ENCODE measurements around the gene NAT10. TPM values are rescaled to one million over a fixed set of nuclear protein-coding genes. Genes with fewer than 3 reads are reported as not detected.
A peak's percentile ranks its signal among the peaks of the same experiment; 100 is the strongest.
"Not testable (repeated sequence)": the region's sequence is repeated elsewhere in the genome, so short reads cannot be mapped to it uniquely, and the experiment has no call there.

The NAT10 gene
- total and polyA plus RNA-seq, 7 experiments from 2014 or later, result 33.8 to 104 (median 69.3) TPM

- H3K4me3 ChIP-seq (ENCODE audit: low read length); ATAC-seq; H3K4me1 Mint-ChIP-seq; H3K9me3 ChIP-seq (ENCODE audit: control insufficient read depth in 2 of 3, low read length in 3 of 3); H3K27me3 ChIP-seq (ENCODE audit: control insufficient read depth in 2 of 2, insufficient read depth in 2 of 2, low read length in 2 of 2); H3K9me3 Mint-ChIP-seq; H3K27ac ChIP-seq (ENCODE audit: low read depth, low read length); intact Hi-C loops (cut with micrococcal nuclease); H3K27me3 Mint-ChIP-seq; H3K4me3 Mint-ChIP-seq; H3K4me1 ChIP-seq (ENCODE audit: control insufficient read depth in 2 of 2, insufficient read depth in 2 of 2, low read length in 2 of 2); DNase-seq: not testable (repeated sequence)
- ChIA-PET POLR2A (interaction anchor here (0.7 to 2.5 kb wide), 2 partner anchors 11 to 44 kb away, joined by 3 to 17 read pairs; partner anchors contain the start of gene NAT10), CTCF (interaction anchor here (0.6 kb wide), 1 partner anchor 1516 kb away, joined by 6 read pairs; no protein-coding TSS in a partner anchor)
- Mint-ChIP-seq H3K36me3 (peaks cover 10 to 54% (median 31%) of the 10 kb centered on the region in 5 donors), H3K27ac (peak overlapping the region in 4 of 9 donors; percentile 38 to 78 (median 61))
- peaks cover 29 to 98% (median 55%) of the 10 kb centered on the region in 3 experiments for H3K36me3 ChIP-seq (ENCODE audit: control insufficient read depth in 2 of 3, insufficient read depth in 3 of 3, low read length in 3 of 3)
Measured at GRCh38 chr11:34094900-34095299, 10.5 kb upstream of the NAT10 start.

GRCh38 chr11:34098813-34099212 lies 6.6 kb upstream of the NAT10 start:
- H3K36me3 Mint-ChIP-seq, result peaks cover 6 to 35% (median 21%) of the 10 kb centered on the region in 5 donors
- DNase-seq (no peak), ATAC-seq (no peak)
- peaks cover 0 to 1% of the 10 kb centered on the region in 2 donors for H3K4me1 ChIP-seq (ENCODE audit: control insufficient read depth in 2 of 2, insufficient read depth in 2 of 2, low read length in 2 of 2)
- intact Hi-C loops (cut with micrococcal nuclease), result no loop called here
- no peaks in the 10 kb centered on the region for H3K27me3 Mint-ChIP-seq
- CTCF ChIA-PET, result no interaction called here
- H3K27ac ChIP-seq (ENCODE audit: low read depth, low read length), result peak overlapping the region; percentile 8
- H3K9me3 Mint-ChIP-seq, result peaks cover 0 to under 1% (median 0%) of the 10 kb centered on the region in 11 donors
- no peaks in the 10 kb centered on the region for H3K27me3 ChIP-seq (ENCODE audit: control insufficient read depth in 2 of 2, insufficient read depth in 2 of 2, low read length in 2 of 2)
- H3K4me3 Mint-ChIP-seq, result no peak overlapping the region
- no peaks in the 10 kb centered on the region for H3K9me3 ChIP-seq (ENCODE audit: control insufficient read depth in 2 of 3, low read length in 3 of 3)
- H3K36me3 ChIP-seq (ENCODE audit: control insufficient read depth in 2 of 3, insufficient read depth in 3 of 3, low read length in 3 of 3), result peaks cover 18 to 69% (median 37%) of the 10 kb centered on the region in 3 experiments
- H3K27ac Mint-ChIP-seq, result peak overlapping the region in 3 of 9 donors; percentile 19 to 72 (median 33)
- H3K4me1 Mint-ChIP-seq, result peaks cover 2 to 13% (median 8%) of the 10 kb centered on the region in 7 donors
- POLR2A ChIA-PET, result interaction anchor here (1.5 kb wide), 1 partner anchor 48 kb away, joined by 8 read pairs; no protein-coding TSS in a partner anchor
- H3K4me3 ChIP-seq (ENCODE audit: low read length), result no peak overlapping the region

- Histone ChIP-seq H3K9me3 (ENCODE audit: control insufficient read depth in 2 of 3, low read length in 3 of 3) (no peaks in the 10 kb centered on the region), H3K27me3 (ENCODE audit: control insufficient read depth in 2 of 2, insufficient read depth in 2 of 2, low read length in 2 of 2) (no peaks in the 10 kb centered on the region), H3K36me3 (ENCODE audit: control insufficient read depth in 2 of 3, insufficient read depth in 3 of 3, low read length in 3 of 3) (peaks cover 4 to 33% (median 10%) of the 10 kb centered on the region in 3 experiments), H3K4me1 (ENCODE audit: control insufficient read depth in 2 of 2, insufficient read depth in 2 of 2, low read length in 2 of 2) (peaks cover 18 to 21% of the 10 kb centered on the region in 2 donors), H3K4me3 (ENCODE audit: low read length) (peak overlapping the region; percentile 91), H3K27ac (ENCODE audit: low read depth, low read length) (peak overlapping the region; percentile 83)
- Mint-ChIP-seq H3K4me1 (peaks cover 26 to 70% (median 60%) of the 10 kb centered on the region in 7 donors), H3K36me3 (peaks cover 7 to 16% (median 11%) of the 10 kb centered on the region in 5 donors), H3K27me3 (peaks cover 0 to 5% (median 0%) of the 10 kb centered on the region in 5 donors), H3K27ac (peak overlapping the region; percentile 97 to 99 (median 99)), H3K4me3 (peak overlapping the region; percentile 89 to 100 (median 97)), H3K9me3 (peaks cover 0 to 16% (median 0%) of the 10 kb centered on the region in 11 donors)
- DNase-seq (no peak), ATAC-seq (no peak)
- intact Hi-C loops (cut with micrococcal nuclease), result loop anchor here (1.0 to 10.0 kb wide), 16 partner anchors 8 to 1560 kb away; partner anchors contain the start of genes APIP (in 2 of the 2), CAPRIN1 (in 2 of the 2), CAT (in 2 of the 2) and PDHX (in 2 of the 2)
- ChIA-PET POLR2A (interaction anchor here (0.8 to 7.1 kb wide), 12 partner anchors 10 to 370 kb away, joined by 3 to 102 read pairs (median 4); partner anchors contain the start of genes CAPRIN1 and FBXO3), CTCF (interaction anchor here (0.6 kb wide), 1 partner anchor 95 kb away, joined by 3 read pairs; no protein-coding TSS in a partner anchor)
Measured at GRCh38 chr11:34104680-34105078, 750 bp upstream of the NAT10 start.

DNA sequence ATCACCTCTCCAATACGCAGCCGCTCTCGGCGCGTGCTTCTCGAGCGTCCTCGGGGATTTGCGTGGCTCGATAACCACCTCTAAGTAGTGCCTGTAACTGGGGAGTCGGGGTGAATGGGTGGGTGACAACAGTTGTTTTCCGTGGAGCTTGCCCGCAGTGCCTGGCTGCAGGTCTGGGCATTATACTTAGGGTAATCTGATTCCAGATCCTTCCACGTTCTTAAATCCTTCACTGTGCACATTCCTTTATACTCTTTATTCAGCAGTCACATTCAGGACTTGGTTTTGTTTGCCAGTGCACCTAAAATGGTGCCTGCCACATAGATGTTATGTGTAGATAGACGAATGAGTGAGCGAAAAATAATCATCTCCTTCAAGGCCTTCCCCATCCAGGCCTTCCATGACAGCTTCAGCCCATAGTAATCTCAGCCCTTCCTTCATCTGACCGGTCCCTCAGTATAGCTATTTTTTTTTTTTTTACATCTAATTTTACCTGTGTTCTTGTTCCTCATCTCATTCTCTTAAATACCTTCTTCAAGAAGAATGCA lies 602 bp downstream of the NAT10 start:
- no peak for ATAC-seq

GRCh38 chr11:34111722-34112270 lies 6.4 kb downstream of the NAT10 start:
- Histone ChIP-seq H3K27ac (ENCODE audit: low read depth, low read length) (no peak overlapping the region), H3K36me3 (ENCODE audit: control insufficient read depth in 2 of 3, insufficient read depth in 3 of 3, low read length in 3 of 3) (peaks cover 16 to 86% (median 31%) of the 10 kb centered on the region in 3 experiments), H3K4me1 (ENCODE audit: control insufficient read depth in 2 of 2, insufficient read depth in 2 of 2, low read length in 2 of 2) (peaks cover under 1% of the 10 kb centered on the region in 2 donors), H3K4me3 (ENCODE audit: low read length) (no peak overlapping the region), H3K9me3 (ENCODE audit: control insufficient read depth in 2 of 3, low read length in 3 of 3) (no peaks in the 10 kb centered on the region), H3K27me3 (ENCODE audit: control insufficient read depth in 2 of 2, insufficient read depth in 2 of 2, low read length in 2 of 2) (no peaks in the 10 kb centered on the region)
- DNase-seq (no peak), ATAC-seq (no peak)
- intact Hi-C loops (cut with micrococcal nuclease), result no loop called here
- H3K36me3 Mint-ChIP-seq, result peaks cover 31 to 57% (median 42%) of the 10 kb centered on the region in 5 donors
- ChIA-PET CTCF (interaction anchor here (0.5 kb wide), 1 partner anchor 1550 kb away, joined by 3 read pairs; no protein-coding TSS in a partner anchor), POLR2A (no interaction called here)
- no peak overlapping the region for H3K4me3 Mint-ChIP-seq
- H3K27ac Mint-ChIP-seq, result peak overlapping the region in 1 of 9 donors; percentile 44
- H3K4me1 Mint-ChIP-seq, result peaks cover 9 to 46% (median 28%) of the 10 kb centered on the region in 7 donors
- H3K27me3 Mint-ChIP-seq, result no peaks in the 10 kb centered on the region
- H3K9me3 Mint-ChIP-seq, result no peaks in the 10 kb centered on the region

More for the DNA sequence above, 602 bp downstream of the NAT10 start:
- ChIA-PET POLR2A (interaction anchor here (0.7 to 7.1 kb wide), 13 partner anchors 11 to 372 kb away, joined by 3 to 102 read pairs (median 4); partner anchors contain the start of genes ABTB2, CAPRIN1 and FBXO3), CTCF (interaction anchor here (0.6 to 1.4 kb wide), 4 partner anchors 9 to 238 kb away, joined by 3 to 5 read pairs (median 4); no protein-coding TSS in a partner anchor)
- Histone ChIP-seq H3K27ac (ENCODE audit: low read depth, low read length) (peak overlapping the region; percentile 83), H3K4me3 (ENCODE audit: low read length) (peak overlapping the region; percentile 91), H3K4me1 (ENCODE audit: control insufficient read depth in 2 of 2, insufficient read depth in 2 of 2, low read length in 2 of 2) (peaks cover 18 to 21% of the 10 kb centered on the region in 2 donors), H3K27me3 (ENCODE audit: control insufficient read depth in 2 of 2, insufficient read depth in 2 of 2, low read length in 2 of 2) (no peaks in the 10 kb centered on the region), H3K9me3 (ENCODE audit: control insufficient read depth in 2 of 3, low read length in 3 of 3) (no peaks in the 10 kb centered on the region), H3K36me3 (ENCODE audit: control insufficient read depth in 2 of 3, insufficient read depth in 3 of 3, low read length in 3 of 3) (peaks cover 0 to 35% (median 8%) of the 10 kb centered on the region in 3 experiments)
- H3K27me3 Mint-ChIP-seq, result peaks cover 0 to 5% (median 0%) of the 10 kb centered on the region in 5 donors
- peaks cover 26 to 76% (median 64%) of the 10 kb centered on the region in 7 donors for H3K4me1 Mint-ChIP-seq
- intact Hi-C loops (cut with micrococcal nuclease), result loop anchor here (1.0 to 10.0 kb wide), 16 partner anchors 10 to 1559 kb away; partner anchors contain the start of genes APIP (in 2 of the 2), CAPRIN1 (in 2 of the 2), CAT (in 2 of the 2) and FBXO3 (in 2 of the 2)
- DNase-seq, result no peak
- peak overlapping the region; percentile 89 to 100 (median 97) for H3K4me3 Mint-ChIP-seq
- H3K36me3 Mint-ChIP-seq, result peaks cover 10 to 23% (median 14%) of the 10 kb centered on the region in 5 donors
- H3K9me3 Mint-ChIP-seq, result peaks cover 0 to 16% (median 0%) of the 10 kb centered on the region in 11 donors
- peak overlapping the region; percentile 97 to 99 (median 99) for H3K27ac Mint-ChIP-seq

DNA sequence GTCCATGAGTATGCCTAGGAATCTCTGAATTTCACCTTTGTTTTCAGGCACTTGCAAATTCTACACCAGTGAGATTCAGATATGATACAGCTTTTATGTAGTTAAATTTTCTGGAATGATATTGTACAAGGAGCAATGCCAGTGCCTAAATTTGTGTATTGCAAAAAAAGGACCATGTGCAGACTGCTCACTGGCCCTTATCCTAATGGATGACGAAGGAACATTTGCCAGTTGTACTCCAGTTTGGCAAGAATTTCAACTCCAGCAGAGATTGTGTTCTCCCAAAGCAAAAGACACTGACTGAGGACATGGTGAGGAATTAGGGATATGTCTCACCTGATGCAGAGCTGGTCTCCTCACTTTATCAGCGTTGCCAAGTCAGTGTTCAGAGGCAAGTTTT lies 8.6 kb downstream of the NAT10 start:
- Histone ChIP-seq H3K4me3 (ENCODE audit: low read length) (no peak overlapping the region), H3K27ac (ENCODE audit: low read depth, low read length) (no peak overlapping the region), H3K27me3 (ENCODE audit: control insufficient read depth in 2 of 2, insufficient read depth in 2 of 2, low read length in 2 of 2) (no peaks in the 10 kb centered on the region), H3K9me3 (ENCODE audit: control insufficient read depth in 2 of 3, low read length in 3 of 3) (no peaks in the 10 kb centered on the region), H3K36me3 (ENCODE audit: control insufficient read depth in 2 of 3, insufficient read depth in 3 of 3, low read length in 3 of 3) (peaks cover 16 to 96% (median 39%) of the 10 kb centered on the region in 3 experiments), H3K4me1 (ENCODE audit: control insufficient read depth in 2 of 2, insufficient read depth in 2 of 2, low read length in 2 of 2) (no peaks in the 10 kb centered on the region)
- ChIA-PET POLR2A (no interaction called here), CTCF (no interaction called here)
- Mint-ChIP-seq H3K4me3 (no peak overlapping the region), H3K36me3 (peaks cover 35 to 68% (median 53%) of the 10 kb centered on the region in 5 donors), H3K27me3 (no peaks in the 10 kb centered on the region), H3K4me1 (peaks cover 3 to 25% (median 12%) of the 10 kb centered on the region in 7 donors), H3K27ac (no peak overlapping the region), H3K9me3 (no peaks in the 10 kb centered on the region)
- DNase-seq (no peak), ATAC-seq (no peak)
- intact Hi-C loops (cut with micrococcal nuclease), result no loop called here
